HEK293 (cell line): ENCODE measurements around the gene PDK1.

Source experiments
- KLF10 ChIP-seq: fragments of 450-650 bp; IDR thresholded peaks from 2 replicates; pipeline ENCODE4 v1.5.1; 2018; ENCODE audit warnings: missing biosample characterization, mild to moderate bottlenecking, missing genetic modification characterization
- YY1 ChIP-seq: fragments of 450-650 bp; formaldehyde crosslinking; IDR thresholded peaks from 2 replicates; pipeline ENCODE4 v1.5.1; 2018; ENCODE audit warnings: missing biosample characterization, missing genetic modification characterization
- ZNF140 ChIP-seq: fragments of 450-650 bp; formaldehyde crosslinking; IDR thresholded peaks from 2 replicates; pipeline ENCODE4 v1.5.1; 2016; ENCODE audit warnings: missing biosample characterization, missing genetic modification characterization
- ZNF24 ChIP-seq: fragments of 450-650 bp; formaldehyde crosslinking; IDR thresholded peaks from 2 replicates; pipeline ENCODE4 v1.5.1; 2016; ENCODE audit warnings: missing biosample characterization, missing genetic modification characterization
- ZNF311 ChIP-seq: fragments of 450-650 bp; formaldehyde crosslinking; IDR thresholded peaks from 2 replicates; pipeline ENCODE4 v1.5.1; 2017; ENCODE audit warnings: missing biosample characterization, missing genetic modification characterization, borderline replicate concordance
- ZNF530 ChIP-seq: fragments of 450-650 bp; formaldehyde crosslinking; IDR thresholded peaks from 2 replicates; pipeline ENCODE4 v1.5.1; 2016; ENCODE audit warnings: low read depth, missing biosample characterization, missing genetic modification characterization
- ZSCAN23 ChIP-seq: fragments of 450-650 bp; formaldehyde crosslinking; IDR thresholded peaks from 2 replicates; pipeline ENCODE4 v1.5.1; 2016; ENCODE audit warnings: missing biosample characterization, missing genetic modification characterization
- TF ChIP-seq, protein P1 (sequence below): fragments of 450-650 bp; formaldehyde crosslinking; IDR thresholded peaks from 2 replicates; pipeline ENCODE4 v1.5.1; 2016; ENCODE audit warnings: missing biosample characterization, missing genetic modification characterization
- TF ChIP-seq, protein P2 (sequence below): fragments of 450-650 bp; formaldehyde crosslinking; IDR thresholded peaks from 2 replicates; pipeline ENCODE4 v1.5.1; 2016; ENCODE audit warnings: missing biosample characterization, missing genetic modification characterization
- TF ChIP-seq, protein P3 (sequence below): fragments of 450-650 bp; formaldehyde crosslinking; IDR thresholded peaks from 2 replicates; pipeline ENCODE4 v1.5.1; 2016; ENCODE audit warnings: missing biosample characterization, missing genetic modification characterization, borderline replicate concordance
- TF ChIP-seq, protein P4 (sequence below): fragments of 450-650 bp; formaldehyde crosslinking; conservative IDR thresholded peaks from 2 replicates; pipeline ENCODE4 v1.5.1; 2016; ENCODE audit warnings: low read depth, missing biosample characterization, missing genetic modification characterization

DNA sequence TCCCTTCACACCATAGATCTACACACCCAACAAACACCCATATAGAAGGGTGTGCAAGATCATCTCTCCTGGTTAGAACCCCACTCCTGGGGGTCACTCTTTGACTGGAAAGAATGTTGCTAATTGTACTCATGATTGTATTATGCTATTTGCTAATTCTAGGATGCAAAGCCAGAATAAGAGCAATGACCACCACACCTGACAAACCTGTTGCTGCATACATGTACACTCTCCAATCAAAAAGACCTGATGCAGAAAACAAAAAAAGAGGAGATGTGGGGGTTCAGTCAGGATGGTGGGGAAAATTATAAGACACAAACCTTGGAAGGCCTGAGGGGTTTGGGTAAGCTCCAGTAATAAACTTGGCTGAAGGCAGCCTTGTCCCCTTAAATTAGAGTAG, 36.9 kb upstream of the PDK1 start:
- TF ChIP-seq, protein P1, sequence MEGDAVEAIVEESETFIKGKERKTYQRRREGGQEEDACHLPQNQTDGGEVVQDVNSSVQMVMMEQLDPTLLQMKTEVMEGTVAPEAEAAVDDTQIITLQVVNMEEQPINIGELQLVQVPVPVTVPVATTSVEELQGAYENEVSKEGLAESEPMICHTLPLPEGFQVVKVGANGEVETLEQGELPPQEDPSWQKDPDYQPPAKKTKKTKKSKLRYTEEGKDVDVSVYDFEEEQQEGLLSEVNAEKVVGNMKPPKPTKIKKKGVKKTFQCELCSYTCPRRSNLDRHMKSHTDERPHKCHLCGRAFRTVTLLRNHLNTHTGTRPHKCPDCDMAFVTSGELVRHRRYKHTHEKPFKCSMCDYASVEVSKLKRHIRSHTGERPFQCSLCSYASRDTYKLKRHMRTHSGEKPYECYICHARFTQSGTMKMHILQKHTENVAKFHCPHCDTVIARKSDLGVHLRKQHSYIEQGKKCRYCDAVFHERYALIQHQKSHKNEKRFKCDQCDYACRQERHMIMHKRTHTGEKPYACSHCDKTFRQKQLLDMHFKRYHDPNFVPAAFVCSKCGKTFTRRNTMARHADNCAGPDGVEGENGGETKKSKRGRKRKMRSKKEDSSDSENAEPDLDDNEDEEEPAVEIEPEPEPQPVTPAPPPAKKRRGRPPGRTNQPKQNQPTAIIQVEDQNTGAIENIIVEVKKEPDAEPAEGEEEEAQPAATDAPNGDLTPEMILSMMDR (tag by site-specific recombination) = no peak
- TF ChIP-seq KLF10 (tag by site-specific recombination) (no peak), ZSCAN23 (tag by site-specific recombination) (no peak), YY1 (tag by site-specific recombination) (no peak), ZNF311 (tag by site-specific recombination) (no peak), ZNF24 (tag by site-specific recombination) (no peak), ZNF140 (tag by site-specific recombination) (no peak), ZNF530 (tag by site-specific recombination) (no peak)
- TF ChIP-seq, protein P2, sequence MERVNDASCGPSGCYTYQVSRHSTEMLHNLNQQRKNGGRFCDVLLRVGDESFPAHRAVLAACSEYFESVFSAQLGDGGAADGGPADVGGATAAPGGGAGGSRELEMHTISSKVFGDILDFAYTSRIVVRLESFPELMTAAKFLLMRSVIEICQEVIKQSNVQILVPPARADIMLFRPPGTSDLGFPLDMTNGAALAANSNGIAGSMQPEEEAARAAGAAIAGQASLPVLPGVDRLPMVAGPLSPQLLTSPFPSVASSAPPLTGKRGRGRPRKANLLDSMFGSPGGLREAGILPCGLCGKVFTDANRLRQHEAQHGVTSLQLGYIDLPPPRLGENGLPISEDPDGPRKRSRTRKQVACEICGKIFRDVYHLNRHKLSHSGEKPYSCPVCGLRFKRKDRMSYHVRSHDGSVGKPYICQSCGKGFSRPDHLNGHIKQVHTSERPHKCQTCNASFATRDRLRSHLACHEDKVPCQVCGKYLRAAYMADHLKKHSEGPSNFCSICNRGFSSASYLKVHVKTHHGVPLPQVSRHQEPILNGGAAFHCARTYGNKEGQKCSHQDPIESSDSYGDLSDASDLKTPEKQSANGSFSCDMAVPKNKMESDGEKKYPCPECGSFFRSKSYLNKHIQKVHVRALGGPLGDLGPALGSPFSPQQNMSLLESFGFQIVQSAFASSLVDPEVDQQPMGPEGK (tag by site-specific recombination) = no peak
- TF ChIP-seq, protein P3, sequence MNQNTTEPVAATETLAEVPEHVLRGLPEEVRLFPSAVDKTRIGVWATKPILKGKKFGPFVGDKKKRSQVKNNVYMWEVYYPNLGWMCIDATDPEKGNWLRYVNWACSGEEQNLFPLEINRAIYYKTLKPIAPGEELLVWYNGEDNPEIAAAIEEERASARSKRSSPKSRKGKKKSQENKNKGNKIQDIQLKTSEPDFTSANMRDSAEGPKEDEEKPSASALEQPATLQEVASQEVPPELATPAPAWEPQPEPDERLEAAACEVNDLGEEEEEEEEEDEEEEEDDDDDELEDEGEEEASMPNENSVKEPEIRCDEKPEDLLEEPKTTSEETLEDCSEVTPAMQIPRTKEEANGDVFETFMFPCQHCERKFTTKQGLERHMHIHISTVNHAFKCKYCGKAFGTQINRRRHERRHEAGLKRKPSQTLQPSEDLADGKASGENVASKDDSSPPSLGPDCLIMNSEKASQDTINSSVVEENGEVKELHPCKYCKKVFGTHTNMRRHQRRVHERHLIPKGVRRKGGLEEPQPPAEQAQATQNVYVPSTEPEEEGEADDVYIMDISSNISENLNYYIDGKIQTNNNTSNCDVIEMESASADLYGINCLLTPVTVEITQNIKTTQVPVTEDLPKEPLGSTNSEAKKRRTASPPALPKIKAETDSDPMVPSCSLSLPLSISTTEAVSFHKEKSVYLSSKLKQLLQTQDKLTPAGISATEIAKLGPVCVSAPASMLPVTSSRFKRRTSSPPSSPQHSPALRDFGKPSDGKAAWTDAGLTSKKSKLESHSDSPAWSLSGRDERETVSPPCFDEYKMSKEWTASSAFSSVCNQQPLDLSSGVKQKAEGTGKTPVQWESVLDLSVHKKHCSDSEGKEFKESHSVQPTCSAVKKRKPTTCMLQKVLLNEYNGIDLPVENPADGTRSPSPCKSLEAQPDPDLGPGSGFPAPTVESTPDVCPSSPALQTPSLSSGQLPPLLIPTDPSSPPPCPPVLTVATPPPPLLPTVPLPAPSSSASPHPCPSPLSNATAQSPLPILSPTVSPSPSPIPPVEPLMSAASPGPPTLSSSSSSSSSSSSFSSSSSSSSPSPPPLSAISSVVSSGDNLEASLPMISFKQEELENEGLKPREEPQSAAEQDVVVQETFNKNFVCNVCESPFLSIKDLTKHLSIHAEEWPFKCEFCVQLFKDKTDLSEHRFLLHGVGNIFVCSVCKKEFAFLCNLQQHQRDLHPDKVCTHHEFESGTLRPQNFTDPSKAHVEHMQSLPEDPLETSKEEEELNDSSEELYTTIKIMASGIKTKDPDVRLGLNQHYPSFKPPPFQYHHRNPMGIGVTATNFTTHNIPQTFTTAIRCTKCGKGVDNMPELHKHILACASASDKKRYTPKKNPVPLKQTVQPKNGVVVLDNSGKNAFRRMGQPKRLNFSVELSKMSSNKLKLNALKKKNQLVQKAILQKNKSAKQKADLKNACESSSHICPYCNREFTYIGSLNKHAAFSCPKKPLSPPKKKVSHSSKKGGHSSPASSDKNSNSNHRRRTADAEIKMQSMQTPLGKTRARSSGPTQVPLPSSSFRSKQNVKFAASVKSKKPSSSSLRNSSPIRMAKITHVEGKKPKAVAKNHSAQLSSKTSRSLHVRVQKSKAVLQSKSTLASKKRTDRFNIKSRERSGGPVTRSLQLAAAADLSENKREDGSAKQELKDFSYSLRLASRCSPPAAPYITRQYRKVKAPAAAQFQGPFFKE = no peak
- TF ChIP-seq, protein P4, sequence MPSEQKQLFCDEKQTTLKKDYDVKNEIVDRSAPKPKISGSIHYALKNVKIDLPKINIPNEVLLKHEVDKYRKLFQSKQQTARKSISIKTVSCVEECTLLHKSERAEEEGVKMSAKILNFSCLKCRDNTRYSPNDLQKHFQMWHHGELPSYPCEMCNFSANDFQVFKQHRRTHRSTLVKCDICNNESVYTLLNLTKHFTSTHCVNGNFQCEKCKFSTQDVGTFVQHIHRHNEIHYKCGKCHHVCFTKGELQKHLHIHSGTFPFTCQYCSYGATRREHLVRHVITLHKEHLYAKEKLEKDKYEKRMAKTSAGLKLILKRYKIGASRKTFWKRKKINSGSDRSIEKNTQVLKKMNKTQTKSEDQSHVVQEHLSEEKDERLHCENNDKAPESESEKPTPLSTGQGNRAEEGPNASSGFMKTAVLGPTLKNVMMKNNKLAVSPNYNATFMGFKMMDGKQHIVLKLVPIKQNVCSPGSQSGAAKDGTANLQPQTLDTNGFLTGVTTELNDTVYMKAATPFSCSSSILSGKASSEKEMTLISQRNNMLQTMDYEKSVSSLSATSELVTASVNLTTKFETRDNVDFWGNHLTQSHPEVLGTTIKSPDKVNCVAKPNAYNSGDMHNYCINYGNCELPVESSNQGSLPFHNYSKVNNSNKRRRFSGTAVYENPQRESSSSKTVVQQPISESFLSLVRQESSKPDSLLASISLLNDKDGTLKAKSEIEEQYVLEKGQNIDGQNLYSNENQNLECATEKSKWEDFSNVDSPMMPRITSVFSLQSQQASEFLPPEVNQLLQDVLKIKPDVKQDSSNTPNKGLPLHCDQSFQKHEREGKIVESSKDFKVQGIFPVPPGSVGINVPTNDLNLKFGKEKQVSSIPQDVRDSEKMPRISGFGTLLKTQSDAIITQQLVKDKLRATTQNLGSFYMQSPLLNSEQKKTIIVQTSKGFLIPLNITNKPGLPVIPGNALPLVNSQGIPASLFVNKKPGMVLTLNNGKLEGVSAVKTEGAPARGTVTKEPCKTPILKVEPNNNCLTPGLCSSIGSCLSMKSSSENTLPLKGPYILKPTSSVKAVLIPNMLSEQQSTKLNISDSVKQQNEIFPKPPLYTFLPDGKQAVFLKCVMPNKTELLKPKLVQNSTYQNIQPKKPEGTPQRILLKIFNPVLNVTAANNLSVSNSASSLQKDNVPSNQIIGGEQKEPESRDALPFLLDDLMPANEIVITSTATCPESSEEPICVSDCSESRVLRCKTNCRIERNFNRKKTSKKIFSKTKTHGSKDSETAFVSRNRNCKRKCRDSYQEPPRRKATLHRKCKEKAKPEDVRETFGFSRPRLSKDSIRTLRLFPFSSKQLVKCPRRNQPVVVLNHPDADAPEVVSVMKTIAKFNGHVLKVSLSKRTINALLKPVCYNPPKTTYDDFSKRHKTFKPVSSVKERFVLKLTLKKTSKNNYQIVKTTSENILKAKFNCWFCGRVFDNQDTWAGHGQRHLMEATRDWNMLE (tag by site-specific recombination) = no peak
